Astrocyte of the spinal cord (primary cell): ENCODE data around the gene TSPAN33.
"Not testable (repeated sequence)": the region's sequence is repeated elsewhere in the genome, so short reads cannot be mapped to it uniquely, and the experiment has no call there.

Experiments
- DNase-seq: peaks from one replicate; pipeline ENCODE4 v3.0.0; 2011; ENCODE audit warnings: low read depth, low spot score
- H3K4me3 ChIP-seq: 2 replicates; pipeline ENCODE4 v1.5.1; 2011; ENCODE audit warnings: low read depth, mild to moderate bottlenecking, low read length, moderate library complexity
- CTCF ChIP-seq: IDR thresholded peaks from 2 replicates; pipeline ENCODE4 v1.5.1; 2012; ENCODE audit warnings: low read depth, mild to moderate bottlenecking, low read length, inconsistent platforms
- in situ Hi-C: cut with HindIII; loops from 2 replicates; pipeline ENCODE4 v1.10.0; 2017; ENCODE audit warnings: low sequenced_read_pairs

TSPAN33 gene

GRCh38 chr7:129108581-129108980 is 35.9 kb upstream of the TSPAN33 start:
- in situ Hi-C loops: no loop called here
- no peak for TF ChIP-seq CTCF
- no peak overlapping the region for H3K4me3 ChIP-seq
- no peak for DNase-seq

GRCh38 chr7:129110258-129110981 is 34.1 kb upstream of the TSPAN33 start:
- in situ Hi-C loops: no loop called here
- H3K4me3 ChIP-seq: no peak overlapping the region
- DNase-seq: no peak
- TF ChIP-seq CTCF: no peak

DNA sequence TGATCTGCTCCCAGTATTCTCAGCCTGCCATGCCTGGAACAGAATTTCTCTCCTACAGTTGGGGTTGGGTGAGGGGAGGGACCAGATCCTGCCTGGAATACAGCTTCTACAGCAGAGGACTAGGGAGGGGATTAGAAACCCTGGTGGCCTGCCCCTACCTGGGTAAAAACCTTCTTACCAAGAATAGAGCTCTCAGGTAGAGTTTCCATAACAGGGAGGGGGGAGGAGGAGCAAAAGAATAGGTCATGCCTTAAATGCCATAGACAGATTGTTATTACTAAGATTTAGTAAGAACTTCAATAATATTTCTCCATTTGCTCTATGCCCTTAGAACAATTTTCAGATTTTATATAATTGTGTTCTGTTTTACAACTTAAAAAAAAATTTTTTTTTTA is 33.5 kb upstream of the TSPAN33 start:
- no peak overlapping the region for H3K4me3 ChIP-seq
- DNase-seq: no peak
- in situ Hi-C loops: no loop called here
- TF ChIP-seq CTCF: no peak

- TF ChIP-seq CTCF: no peak
- in situ Hi-C loops: no loop called here
- no peak overlapping the region for H3K4me3 ChIP-seq
- DNase-seq: no peak
These were observed 28.8 kb upstream of the TSPAN33 start for GRCh38 chr7:129115676-129116075.

- no peak overlapping the region for H3K4me3 ChIP-seq
- in situ Hi-C loops: no loop called here
- no peak for DNase-seq
- no peak for TF ChIP-seq CTCF
These were observed 26.3 kb upstream of the TSPAN33 start for GRCh38 chr7:129118182-129118581.

- DNase-seq: no peak
- H3K4me3 ChIP-seq: no peak overlapping the region
- in situ Hi-C loops: no loop called here
- TF ChIP-seq CTCF: no peak
These were observed 25.5 kb upstream of the TSPAN33 start for GRCh38 chr7:129118976-129119375.

GRCh38 chr7:129121501-129122077 is 22.9 kb upstream of the TSPAN33 start:
- H3K4me3 ChIP-seq, DNase-seq, in situ Hi-C loops: not testable (repeated sequence)
